GM18868 (cell line): Measurements from ENCODE around the gene GBX2.

Source experiments
- ATAC-seq: cut with Tn5 transposase; IDR thresholded peaks from one replicate; pipeline ENCODE4 v1.9.1; 2021; ENCODE audit warnings: mild to moderate bottlenecking, moderate library complexity; ENCODE audit not compliant: unreplicated experiment

The GBX2 gene

GRCh38 chr2:236184701-236185100 is 16.5 kb upstream of the GBX2 start:
- no peak for ATAC-seq

- ATAC-seq, result no peak
Measured at GRCh38 chr2:236180831-236181453, 12.8 kb upstream of the GBX2 start.

GRCh38 chr2:236180076-236180816 is 12.1 kb upstream of the GBX2 start:
- no peak for ATAC-seq

GRCh38 chr2:236179236-236180075 is 11.3 kb upstream of the GBX2 start:
- no peak for ATAC-seq

GRCh38 chr2:236178890-236179235 is 10.7 kb upstream of the GBX2 start:
- ATAC-seq, result no peak

GRCh38 chr2:236177967-236178889 is 10.0 kb upstream of the GBX2 start:
- ATAC-seq, result no peak

- no peak for ATAC-seq
Measured at GRCh38 chr2:236177604-236177966, 9.4 kb upstream of the GBX2 start.

GRCh38 chr2:236176951-236177350 is 8.8 kb upstream of the GBX2 start:
- no peak for ATAC-seq

- no peak for ATAC-seq
Measured at GRCh38 chr2:236176417-236176816, 8.2 kb upstream of the GBX2 start.

- no peak for ATAC-seq
Measured at GRCh38 chr2:236175548-236176150, 7.5 kb upstream of the GBX2 start.

DNA sequence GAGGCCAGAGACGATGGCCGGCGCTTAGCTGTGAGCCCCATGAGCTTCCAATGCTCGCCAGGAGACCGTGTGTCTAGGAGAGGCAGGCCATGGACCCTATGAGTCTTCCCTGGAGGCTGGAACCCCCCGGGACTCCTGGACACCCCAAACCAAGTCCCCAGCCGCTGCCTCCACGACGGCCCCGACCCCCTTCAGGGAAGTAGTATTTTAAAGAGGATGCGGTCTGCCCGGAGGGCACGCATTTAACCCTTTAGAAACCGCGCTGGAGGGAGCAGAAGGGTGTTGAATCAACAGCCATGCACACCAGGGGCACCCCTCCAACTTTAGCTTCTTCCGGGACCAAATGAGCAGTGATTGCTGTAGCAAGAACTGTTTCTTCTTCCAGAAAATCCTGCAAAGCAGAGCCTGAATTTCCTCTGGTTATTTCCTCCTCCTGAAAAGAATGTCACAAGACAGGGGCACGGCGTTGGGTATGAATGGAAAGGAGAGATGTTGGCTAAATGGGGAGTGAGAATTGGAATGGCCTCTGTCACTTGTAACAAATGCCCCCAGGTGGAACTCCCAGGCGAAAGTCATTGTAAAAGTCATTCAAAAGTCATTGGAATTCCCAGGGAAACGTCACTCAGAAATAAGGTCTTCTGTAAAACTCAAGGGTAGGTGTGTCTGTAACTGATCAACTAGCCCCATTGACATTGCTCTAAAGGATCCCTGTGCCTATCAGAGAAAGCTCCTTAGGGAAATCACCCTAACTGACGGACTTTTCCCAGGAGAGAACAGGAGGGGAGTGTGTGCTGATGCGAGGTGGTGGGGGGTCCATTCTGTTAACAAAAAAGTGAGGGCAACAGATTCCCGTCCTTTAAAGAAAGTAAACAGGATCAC is 5.8 kb upstream of the GBX2 start:
- no peak for ATAC-seq

- ATAC-seq, result no peak
Measured at GRCh38 chr2:236173036-236173728, 5.0 kb upstream of the GBX2 start.

DNA sequence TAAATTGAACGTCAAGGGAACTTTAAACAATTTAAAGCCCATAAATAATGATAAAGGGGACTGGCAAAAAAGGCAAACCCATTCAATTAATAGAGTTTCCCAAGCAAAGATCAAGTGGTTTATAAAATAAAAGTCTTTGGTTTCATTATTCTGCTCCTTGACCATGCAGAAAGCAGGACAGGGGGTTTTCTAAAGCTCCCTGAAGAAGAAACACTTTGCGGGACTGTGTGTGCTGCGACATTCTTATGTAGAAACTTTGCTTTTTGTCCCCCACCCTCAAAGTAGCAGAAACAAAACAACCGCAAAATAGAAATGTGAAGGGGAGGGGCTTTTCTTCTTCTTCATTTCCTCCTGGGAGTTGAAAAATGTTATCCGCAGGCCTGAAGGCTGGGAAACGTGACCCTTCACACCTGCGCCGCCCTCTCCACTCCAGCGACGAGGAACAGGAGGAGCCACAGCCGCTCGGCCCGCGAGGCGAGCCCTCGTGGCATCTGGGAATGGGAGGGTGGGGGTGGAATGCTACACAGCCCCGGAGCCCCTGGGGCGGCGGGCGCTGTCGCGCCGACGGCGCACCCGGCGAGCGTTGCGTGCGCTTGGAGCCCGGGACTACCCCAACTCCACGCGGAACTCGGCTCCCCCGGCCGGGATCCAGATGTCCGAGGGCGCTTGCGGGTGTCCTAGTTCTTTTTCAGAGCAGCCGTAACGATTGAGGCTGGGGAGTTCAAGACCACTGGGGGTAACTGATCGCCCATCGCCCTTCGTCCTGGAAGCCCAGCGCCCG is 4.3 kb upstream of the GBX2 start:
- no peak for ATAC-seq

DNA sequence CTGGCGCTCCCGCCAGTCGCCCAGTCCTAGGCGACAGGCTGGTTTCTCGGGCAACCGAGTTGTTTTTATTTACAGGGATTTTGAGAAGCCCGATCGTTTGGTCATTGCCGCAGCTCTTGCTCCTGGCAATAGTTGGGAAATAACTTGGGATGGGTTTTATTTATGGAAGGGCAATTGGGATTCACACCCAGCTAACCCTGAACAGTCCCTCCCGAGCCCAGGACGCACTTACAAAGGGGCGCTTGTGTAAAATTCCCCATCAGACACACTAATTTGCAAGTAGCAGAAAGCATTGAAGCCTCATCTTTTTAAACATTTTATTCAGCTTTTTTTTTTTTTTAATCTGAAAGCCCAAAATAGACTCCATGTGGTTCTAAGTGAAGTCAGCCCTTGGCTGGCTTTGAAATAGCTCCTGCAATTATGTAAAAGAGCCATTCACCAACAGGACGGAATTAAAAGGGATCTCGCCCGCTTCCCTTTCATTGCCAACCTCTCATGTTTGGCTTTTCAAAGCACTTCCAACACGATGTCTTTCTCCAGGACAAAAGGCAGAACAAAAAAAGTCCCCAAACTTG is 3.6 kb upstream of the GBX2 start:
- ATAC-seq, result no peak

DNA sequence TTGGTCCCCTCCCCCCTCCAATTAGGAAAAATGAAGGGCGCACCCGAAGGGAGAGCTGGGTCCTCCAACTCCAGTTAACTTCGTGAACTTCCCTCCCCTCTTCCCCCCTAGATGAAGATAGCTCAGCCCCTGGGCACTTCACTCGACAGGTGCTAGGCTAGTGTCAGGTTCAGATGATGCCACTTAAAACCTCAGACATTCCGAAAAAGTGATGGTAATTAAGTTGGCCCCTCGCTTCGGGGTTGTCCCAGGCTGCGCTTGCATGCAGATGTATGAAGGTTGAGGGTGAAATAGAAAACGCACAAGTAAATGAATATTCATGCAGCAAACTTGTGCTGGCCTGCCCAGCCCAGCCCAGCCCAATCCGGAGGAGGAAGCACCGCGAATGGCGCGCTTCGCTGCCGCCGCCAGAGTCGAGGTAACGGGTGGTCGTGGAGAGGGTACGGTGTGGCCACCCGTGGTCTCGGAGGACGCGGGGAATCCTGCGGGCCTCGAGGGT is 3.0 kb upstream of the GBX2 start:
- ATAC-seq, result no peak

DNA sequence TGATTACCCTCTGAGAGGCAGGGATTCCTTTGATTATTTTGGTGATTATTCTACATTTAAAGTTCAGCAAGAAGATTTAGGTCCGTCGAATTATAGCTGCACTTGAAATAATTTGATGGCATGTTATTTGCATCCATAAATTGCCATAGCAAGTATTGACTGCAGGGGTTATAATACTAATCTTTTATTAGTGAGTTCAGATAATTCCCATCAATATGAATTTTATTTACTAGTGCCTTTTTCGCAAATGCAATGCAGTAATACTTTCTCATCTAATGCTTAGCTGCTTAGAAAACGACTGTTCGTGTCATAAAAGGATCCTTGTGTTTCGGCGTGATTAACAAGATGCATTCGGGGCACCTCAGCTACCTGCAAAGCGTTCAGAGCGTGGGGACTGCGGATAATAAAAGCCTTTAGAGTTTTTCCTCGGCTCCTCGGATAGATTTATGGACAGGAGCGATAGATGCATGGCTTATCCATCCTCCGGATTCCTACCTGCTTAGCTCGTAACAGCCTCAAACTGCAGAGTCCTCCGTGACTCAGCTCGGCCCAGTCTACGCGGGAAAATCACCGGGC is 2.5 kb upstream of the GBX2 start:
- ATAC-seq, result no peak
